SK-N-SH treated with all-trans-retinoic acid at 6 μM for 48 hours (cell line): Measurements from ENCODE around the gene RASGRF2.

Source experiments
- CREB5 ChIP-seq: fragments of 250-450 bp; sonication (Bioruptor Pico); IDR thresholded peaks from 2 replicates; pipeline ENCODE4 v1.5.1; 2020; ENCODE audit warnings: low read depth, mild to moderate bottlenecking, moderate library complexity
- CSDC2 ChIP-seq: fragments of 250-450 bp; sonication (Bioruptor Pico); IDR thresholded peaks from 2 replicates; pipeline ENCODE4 v1.5.0; 2020; ENCODE audit warnings: mild to moderate bottlenecking, moderate library complexity
- ESRRG ChIP-seq: fragments of 250-450 bp; sonication (Bioruptor Pico); IDR thresholded peaks from 2 replicates; pipeline ENCODE4 v1.6.1; 2021; ENCODE audit warnings: mild to moderate bottlenecking
- GLIS3 ChIP-seq: fragments of 250-450 bp; sonication (Bioruptor Pico); IDR thresholded peaks from 2 replicates; pipeline ENCODE4 v1.5.0; 2020; ENCODE audit warnings: mild to moderate bottlenecking, moderate library complexity
- ISL1 ChIP-seq: fragments of 250-450 bp; sonication (Bioruptor Pico); IDR thresholded peaks from 2 replicates; pipeline ENCODE4 v2.1.2; 2022; ENCODE audit warnings: mild to moderate bottlenecking, moderate library complexity
- PATZ1 ChIP-seq: fragments of 250-450 bp; sonication (Bioruptor Pico); IDR thresholded peaks from 2 replicates; pipeline ENCODE4 v1.8.0; 2020; ENCODE audit warnings: mild to moderate bottlenecking, moderate library complexity, borderline replicate concordance
- PPARA ChIP-seq: fragments of 250-450 bp; sonication (Bioruptor Pico); IDR thresholded peaks from 2 replicates; pipeline ENCODE4 v1.5.0; 2020; ENCODE audit warnings: mild to moderate bottlenecking, borderline replicate concordance
- RARB ChIP-seq: fragments of 250-450 bp; sonication (Bioruptor Pico); IDR thresholded peaks from 2 replicates; pipeline ENCODE4 v1.8.0; 2021; ENCODE audit warnings: mild to moderate bottlenecking, moderate library complexity
- SNAI2 ChIP-seq: fragments of 250-450 bp; sonication (Bioruptor Pico); IDR thresholded peaks from 2 replicates; pipeline ENCODE4 v1.5.0; 2020; ENCODE audit warnings: mild to moderate bottlenecking, moderate library complexity
- TSHZ2 ChIP-seq: fragments of 250-450 bp; sonication (Bioruptor Pico); IDR thresholded peaks from 2 replicates; pipeline ENCODE4 v1.5.0; 2020; ENCODE audit warnings: mild to moderate bottlenecking, moderate library complexity
- ZC3H10 ChIP-seq: fragments of 250-450 bp; sonication (Bioruptor Pico); IDR thresholded peaks from 2 replicates; pipeline ENCODE4 v1.5.1; 2021; ENCODE audit warnings: mild to moderate bottlenecking, moderate library complexity
- ZFP3 ChIP-seq: fragments of 250-450 bp; sonication (Bioruptor Pico); IDR thresholded peaks from 2 replicates; pipeline ENCODE4 v1.5.0; 2020; ENCODE audit warnings: mild to moderate bottlenecking, moderate library complexity
- ZFP30 ChIP-seq: fragments of 450-650 bp; formaldehyde crosslinking; IDR thresholded peaks from 2 replicates; pipeline ENCODE4 v1.5.0; 2022; ENCODE audit warnings: mild to moderate bottlenecking, moderate library complexity
- ZNF70 ChIP-seq: fragments of 450-650 bp; formaldehyde crosslinking; IDR thresholded peaks from 2 replicates; pipeline ENCODE4 v1.5.0; 2020; ENCODE audit warnings: mild to moderate bottlenecking, moderate library complexity

GRCh38 chr5:81146031-81146430 lies 185.9 kb downstream of the RASGRF2 start:
- no peak for TF ChIP-seq ZNF70 (CRISPR knock-in tag)
- TF ChIP-seq PATZ1 (CRISPR knock-in tag) = no peak
- TF ChIP-seq SNAI2 (CRISPR knock-in tag) = no peak
- TF ChIP-seq CSDC2 = no peak
- no peak for TF ChIP-seq PPARA
- no peak for TF ChIP-seq RARB (CRISPR knock-in tag)
- TF ChIP-seq ZFP30 (CRISPR knock-in tag) = no peak
- no peak for TF ChIP-seq ESRRG
- no peak for TF ChIP-seq CREB5 (CRISPR knock-in tag)
- TF ChIP-seq ZC3H10 (CRISPR knock-in tag) = no peak
- TF ChIP-seq ISL1 (CRISPR knock-in tag) = no peak
- TF ChIP-seq ZFP3 (CRISPR knock-in tag) = no peak
- no peak for TF ChIP-seq TSHZ2 (CRISPR knock-in tag)
- no peak for TF ChIP-seq GLIS3 (CRISPR knock-in tag)
